Activated T-helper 1 cell treated with anti-CD3 and anti-CD28 coated beads, Interleukin-2, amount 50 U/mL, for 16 hours (primary cell): Measurements from ENCODE around the gene SMCR8.
A peak's percentile ranks its signal among the peaks of the same experiment; 100 is the strongest.
"Not testable (repeated sequence)": the region's sequence is repeated elsewhere in the genome, so short reads cannot be mapped to it uniquely, and the experiment has no call there.

ENCODE experiments used
- DNase-seq, 2 donors: peaks; one replicate each; pipeline ENCODE4 v3.0.0-alpha.2; 2020; ENCODE audit warnings: low read depth in 1 of 2, low spot score in 1 of 2

The SMCR8 gene

GRCh38 chr17:18356624-18357023, 41.5 kb downstream of the SMCR8 start:
- DNase-seq, result no peak

GRCh38 chr17:18360518-18360917, 45.4 kb downstream of the SMCR8 start:
- no peak for DNase-seq

GRCh38 chr17:18361837-18362697, 47.0 kb downstream of the SMCR8 start:
- no peak for DNase-seq

- no peak for DNase-seq
Observed at GRCh38 chr17:18362698-18363100, 47.6 kb downstream of the SMCR8 start.

GRCh38 chr17:18363101-18364049, 48.3 kb downstream of the SMCR8 start, which contains the start of gene SHMT1:
SHMT1 (minus strand) TSS chr17:18363550; CDS start chr17:18355981, 7,569 bp downstream.
- DNase-seq, result peak; percentile 83 to 87

GRCh38 chr17:18364166-18364565, 49.1 kb downstream of the SMCR8 start:
- no peak for DNase-seq

- DNase-seq, result no peak
Observed at GRCh38 chr17:18368946-18369345, 53.9 kb downstream of the SMCR8 start.

GRCh38 chr17:18370761-18371160, 55.7 kb downstream of the SMCR8 start:
- no peak for DNase-seq

GRCh38 chr17:18371455-18371854, 56.4 kb downstream of the SMCR8 start:
- no peak for DNase-seq

GRCh38 chr17:18373181-18373580, 58.1 kb downstream of the SMCR8 start:
- not testable (repeated sequence) for DNase-seq

- no peak for DNase-seq
Observed at GRCh38 chr17:18374216-18374615, 59.1 kb downstream of the SMCR8 start.
